Neural cell (in vitro differentiated cells): ENCODE data around the gene EBF3. TPM values are rescaled to one million over a fixed set of nuclear protein-coding genes. Genes with fewer than 3 reads are reported as not detected.

Experiments used
- H2AFZ ChIP-seq: fragments of 200-600, 300-800 bp; sonication (generic), shearing (Covaris generic); 2 replicates; pipeline ENCODE4 v1.6.0; 2014; ENCODE audit warnings: low read depth, mild to moderate bottlenecking, antibody characterized with exemption, low read length, moderate library complexity
- H3F3A ChIP-seq: fragments of 200-600 bp; shearing (Covaris generic); 2 replicates; pipeline ENCODE4 v1.6.1; 2016; ENCODE audit warnings: mild to moderate bottlenecking, moderate library complexity, mixed read lengths, antibody characterized with exemption, low read length; ENCODE audit not compliant: insufficient read depth, poor library complexity, severe bottlenecking
- H3K27ac ChIP-seq: fragments of 200-600, 300-800 bp; sonication (generic), shearing (Covaris generic); 2 replicates; pipeline ENCODE4 v1.5.1; 2014; ENCODE audit warnings: mild to moderate bottlenecking, low read length, moderate library complexity
- H3K27me3 ChIP-seq: fragments of 300-800, 200-600 bp; sonication (generic), shearing (Covaris generic); 2 replicates; pipeline ENCODE4 v1.6.0; 2014; ENCODE audit warnings: mild to moderate bottlenecking, low read depth, low read length, moderate library complexity; ENCODE audit not compliant: insufficient read depth
- H3K36me3 ChIP-seq: fragments of 300-800, 200-600 bp; sonication (generic), shearing (Covaris generic); 2 replicates; pipeline ENCODE4 v1.5.1; 2014; ENCODE audit warnings: mild to moderate bottlenecking, antibody characterized with exemption, low read length, moderate library complexity; ENCODE audit not compliant: insufficient read depth
- H3K4me2 ChIP-seq: fragments of 300-800, 200-600 bp; sonication (generic), shearing (Covaris generic); 2 replicates; pipeline ENCODE4 v1.6.0; 2014; ENCODE audit warnings: mild to moderate bottlenecking, low read length
- H3K4me3 ChIP-seq: fragments of 300-800, 200-600 bp; sonication (generic), shearing (Covaris generic); 2 replicates; pipeline ENCODE4 v1.5.1; 2014; ENCODE audit warnings: mild to moderate bottlenecking, low read length, moderate library complexity
- H3K79me2 ChIP-seq: fragments of 200-600 bp; shearing (Covaris generic); replicated peaks from 2 replicates; pipeline ENCODE4 v1.6.0; 2014; ENCODE audit warnings: mild to moderate bottlenecking, low read length, moderate library complexity; ENCODE audit not compliant: insufficient read depth
- H3K9ac ChIP-seq: fragments of 300-800, 200-600 bp; sonication (generic), shearing (Covaris generic); 2 replicates; pipeline ENCODE4 v1.6.1; 2016; ENCODE audit warnings: mild to moderate bottlenecking, low read length, mixed read lengths
- H3K9me2 ChIP-seq: fragments of 200-600 bp; shearing (Covaris generic); 2 replicates; pipeline ENCODE4 v1.6.1; 2016; ENCODE audit warnings: mild to moderate bottlenecking, low read length, mixed read lengths; ENCODE audit not compliant: insufficient read depth
- H3K9me3 ChIP-seq: fragments of 200-600, 300-800 bp; sonication (generic), shearing (Covaris generic); 2 replicates; pipeline ENCODE4 v1.6.1; 2016; ENCODE audit warnings: mild to moderate bottlenecking, mixed run types, low read length, moderate library complexity, mixed read lengths
- H4K20me1 ChIP-seq: fragments of 200-600 bp; shearing (Covaris generic); 2 replicates; pipeline ENCODE4 v1.6.1; 2016; ENCODE audit warnings: mild to moderate bottlenecking, mixed run types; ENCODE audit not compliant: insufficient read depth
- EP300 ChIP-seq: fragments of 450-650 bp; conservative IDR thresholded peaks from 2 replicates; pipeline ENCODE4 v1.6.1; 2014; ENCODE audit warnings: antibody characterized with exemption, mild to moderate bottlenecking, moderate library complexity; ENCODE audit not compliant: poor library complexity, severe bottlenecking
- EZH2 ChIP-seq: fragments of 200-600, 300-800 bp; shearing (Covaris generic), sonication (generic); IDR thresholded peaks from 2 replicates; pipeline ENCODE4 v1.6.1; 2014; ENCODE audit warnings: antibody characterized with exemption, low read length, borderline replicate concordance, mild to moderate bottlenecking; ENCODE audit not compliant: insufficient read depth, poor library complexity, severe bottlenecking
- MXI1 ChIP-seq: fragments of 450-650 bp; conservative IDR thresholded peaks from 2 replicates; pipeline ENCODE4 v1.6.1; 2014; ENCODE audit warnings: antibody characterized with exemption, mild to moderate bottlenecking; ENCODE audit not compliant: poor library complexity, severe bottlenecking
- POLR2AphosphoS5 ChIP-seq: IDR thresholded peaks from 2 replicates; pipeline ENCODE4 v1.6.1; 2012
- RAD21 ChIP-seq: fragments of 450-650 bp; conservative IDR thresholded peaks from 2 replicates; pipeline ENCODE4 v1.6.1; 2014; ENCODE audit warnings: antibody characterized with exemption, mild to moderate bottlenecking, moderate library complexity
- SMC3 ChIP-seq: fragments of 450-650 bp; conservative IDR thresholded peaks from 2 replicates; pipeline ENCODE4 v1.6.1; 2014; ENCODE audit warnings: antibody characterized with exemption, mild to moderate bottlenecking, moderate library complexity; ENCODE audit not compliant: poor library complexity
- TAF1 ChIP-seq: IDR thresholded peaks from 2 replicates; pipeline ENCODE4 v1.6.1; 2012; ENCODE audit warnings: low read depth
- polyA plus RNA-seq: library from polyadenylated mRNA; depleted of rRNA; stranded (reverse); fragments of >200 nt; gene quantifications from 2 replicates; pipeline ENCODE4 v1.2.3, GENCODE V29; 2014
- TF ChIP-seq, protein P1 (sequence below): fragments of 450-650 bp; IDR thresholded peaks from 2 replicates; pipeline ENCODE4 v1.5.1; 2014; ENCODE audit warnings: antibody characterized with exemption, mild to moderate bottlenecking, moderate library complexity; ENCODE audit not compliant: poor library complexity, severe bottlenecking
- TF ChIP-seq, protein P2 (sequence below): IDR thresholded peaks from 2 replicates; pipeline ENCODE4 v1.6.1; 2012; ENCODE audit warnings: borderline replicate concordance

EBF3 gene
- polyA plus RNA-seq, 1 donor from 2014 or later = 0.38 TPM

GRCh38 chr10:129909080-129909479 is 55.0 kb downstream of the EBF3 start:
- no peaks in the 10 kb centered on the region for H3K36me3 ChIP-seq
- no peaks in the 10 kb centered on the region for H3K79me2 ChIP-seq
- no peak overlapping the region for H3K9ac ChIP-seq
- H3K27ac ChIP-seq = no peak overlapping the region
- TF ChIP-seq RAD21 (no peak), SMC3 (no peak), EP300 (no peak), TAF1 (no peak), MXI1 (no peak), POLR2AphosphoS5 (no peak)
- TF ChIP-seq, protein P1, sequence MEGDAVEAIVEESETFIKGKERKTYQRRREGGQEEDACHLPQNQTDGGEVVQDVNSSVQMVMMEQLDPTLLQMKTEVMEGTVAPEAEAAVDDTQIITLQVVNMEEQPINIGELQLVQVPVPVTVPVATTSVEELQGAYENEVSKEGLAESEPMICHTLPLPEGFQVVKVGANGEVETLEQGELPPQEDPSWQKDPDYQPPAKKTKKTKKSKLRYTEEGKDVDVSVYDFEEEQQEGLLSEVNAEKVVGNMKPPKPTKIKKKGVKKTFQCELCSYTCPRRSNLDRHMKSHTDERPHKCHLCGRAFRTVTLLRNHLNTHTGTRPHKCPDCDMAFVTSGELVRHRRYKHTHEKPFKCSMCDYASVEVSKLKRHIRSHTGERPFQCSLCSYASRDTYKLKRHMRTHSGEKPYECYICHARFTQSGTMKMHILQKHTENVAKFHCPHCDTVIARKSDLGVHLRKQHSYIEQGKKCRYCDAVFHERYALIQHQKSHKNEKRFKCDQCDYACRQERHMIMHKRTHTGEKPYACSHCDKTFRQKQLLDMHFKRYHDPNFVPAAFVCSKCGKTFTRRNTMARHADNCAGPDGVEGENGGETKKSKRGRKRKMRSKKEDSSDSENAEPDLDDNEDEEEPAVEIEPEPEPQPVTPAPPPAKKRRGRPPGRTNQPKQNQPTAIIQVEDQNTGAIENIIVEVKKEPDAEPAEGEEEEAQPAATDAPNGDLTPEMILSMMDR = no peak
- no peaks in the 10 kb centered on the region for H3K9me3 ChIP-seq
- H3K4me2 ChIP-seq = no peak overlapping the region
- no peaks in the 10 kb centered on the region for H3K27me3 ChIP-seq
- no peaks in the 10 kb centered on the region for H4K20me1 ChIP-seq
- no peaks in the 10 kb centered on the region for H3K9me2 ChIP-seq
- no peak overlapping the region for H3K4me3 ChIP-seq
- no peak overlapping the region for H2AFZ ChIP-seq
- no peaks in the 10 kb centered on the region for H3F3A ChIP-seq

DNA sequence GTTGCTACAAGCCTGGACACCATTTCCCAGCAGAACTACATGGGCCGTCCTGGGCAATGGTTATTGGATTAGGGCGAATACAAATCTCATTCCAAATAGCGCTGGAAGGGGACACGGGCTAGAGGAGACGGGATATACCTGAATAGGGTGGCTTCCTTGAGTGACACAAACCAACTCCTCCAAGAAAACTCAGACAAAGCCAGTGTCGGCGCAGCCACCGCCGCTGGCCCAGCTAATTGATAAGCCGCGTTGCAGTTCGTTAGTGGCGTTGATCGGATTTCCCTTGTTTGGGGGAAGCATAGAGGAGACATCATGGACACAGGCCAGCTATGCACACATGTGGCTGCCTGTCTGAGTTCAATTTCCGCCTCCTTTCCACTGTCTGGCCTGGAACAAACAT is 55.7 kb downstream of the EBF3 start:
- no peaks in the 10 kb centered on the region for H3K27me3 ChIP-seq

More for the DNA sequence above, 55.7 kb downstream of the EBF3 start:
- Histone ChIP-seq H3K9me3 (no peaks in the 10 kb centered on the region), H3F3A (no peaks in the 10 kb centered on the region), H3K4me3 (no peak overlapping the region), H3K4me2 (no peak overlapping the region), H3K36me3 (no peaks in the 10 kb centered on the region), H3K9ac (no peak overlapping the region), H3K9me2 (no peaks in the 10 kb centered on the region), H4K20me1 (no peaks in the 10 kb centered on the region), H2AFZ (no peak overlapping the region), H3K27ac (no peak overlapping the region), H3K79me2 (no peaks in the 10 kb centered on the region)
- TF ChIP-seq, protein P1 = no peak
- TF ChIP-seq, protein P2, sequence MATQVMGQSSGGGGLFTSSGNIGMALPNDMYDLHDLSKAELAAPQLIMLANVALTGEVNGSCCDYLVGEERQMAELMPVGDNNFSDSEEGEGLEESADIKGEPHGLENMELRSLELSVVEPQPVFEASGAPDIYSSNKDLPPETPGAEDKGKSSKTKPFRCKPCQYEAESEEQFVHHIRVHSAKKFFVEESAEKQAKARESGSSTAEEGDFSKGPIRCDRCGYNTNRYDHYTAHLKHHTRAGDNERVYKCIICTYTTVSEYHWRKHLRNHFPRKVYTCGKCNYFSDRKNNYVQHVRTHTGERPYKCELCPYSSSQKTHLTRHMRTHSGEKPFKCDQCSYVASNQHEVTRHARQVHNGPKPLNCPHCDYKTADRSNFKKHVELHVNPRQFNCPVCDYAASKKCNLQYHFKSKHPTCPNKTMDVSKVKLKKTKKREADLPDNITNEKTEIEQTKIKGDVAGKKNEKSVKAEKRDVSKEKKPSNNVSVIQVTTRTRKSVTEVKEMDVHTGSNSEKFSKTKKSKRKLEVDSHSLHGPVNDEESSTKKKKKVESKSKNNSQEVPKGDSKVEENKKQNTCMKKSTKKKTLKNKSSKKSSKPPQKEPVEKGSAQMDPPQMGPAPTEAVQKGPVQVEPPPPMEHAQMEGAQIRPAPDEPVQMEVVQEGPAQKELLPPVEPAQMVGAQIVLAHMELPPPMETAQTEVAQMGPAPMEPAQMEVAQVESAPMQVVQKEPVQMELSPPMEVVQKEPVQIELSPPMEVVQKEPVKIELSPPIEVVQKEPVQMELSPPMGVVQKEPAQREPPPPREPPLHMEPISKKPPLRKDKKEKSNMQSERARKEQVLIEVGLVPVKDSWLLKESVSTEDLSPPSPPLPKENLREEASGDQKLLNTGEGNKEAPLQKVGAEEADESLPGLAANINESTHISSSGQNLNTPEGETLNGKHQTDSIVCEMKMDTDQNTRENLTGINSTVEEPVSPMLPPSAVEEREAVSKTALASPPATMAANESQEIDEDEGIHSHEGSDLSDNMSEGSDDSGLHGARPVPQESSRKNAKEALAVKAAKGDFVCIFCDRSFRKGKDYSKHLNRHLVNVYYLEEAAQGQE = no peak
- TF ChIP-seq POLR2AphosphoS5 (no peak), SMC3 (no peak), EZH2 (no peak), EP300 (no peak), MXI1 (no peak), TAF1 (no peak), RAD21 (no peak)
